ENCODE measurements around the gene PRG3. TPM values are rescaled to one million over a fixed set of nuclear protein-coding genes. Genes with fewer than 3 reads are reported as not detected.
A peak's percentile ranks its signal among the peaks of the same experiment; 100 is the strongest.
"Not testable (repeated sequence)": the region's sequence is repeated elsewhere in the genome, so short reads cannot be mapped to it uniquely, and the experiment has no call there.

Gene PRG3
- polyA plus RNA-seq, 3 donors: not detected

GRCh38 chr11:57338142-57338541, 42.8 kb downstream of the PRG3 start, which contains the start of gene P2RX3:
Gene P2RX3 (plus strand): TSS chr11:57338352. CDS start chr11:57338551, 199 bp downstream.
- H2AFZ ChIP-seq (ENCODE audit: insufficient read depth, low read depth, low read length, poor library complexity, severe bottlenecking): no peak within 1 kb of the TSS
- no peak for DNase-seq
- Mint-ChIP-seq H3K27me3 (ENCODE audit: low read depth in 3 of 3) (peaks cover 7 to 11% (median 8%) of the 10 kb centered on the region in 3 donors), H3K4me3 (no peak within 1 kb of the TSS), H3K27ac (peak within 1 kb of the TSS in 2 of 7 donors; percentile 14 to 43), H3K4me1 (peaks cover 25% of the 10 kb centered on the region), H3K36me3 (peaks cover 7 to 8% of the 10 kb centered on the region in 2 donors), H3K9me3 (peaks cover 0 to 2% (median 0%) of the 10 kb centered on the region in 7 donors)
- no peak within 1 kb of the TSS for H3K9ac ChIP-seq (ENCODE audit: insufficient read depth, low read length, poor library complexity, severe bottlenecking)
- peaks cover 18 to 23% of the 10 kb centered on the region in 2 donors for H3K4me1 ChIP-seq (ENCODE audit: control insufficient read depth in 1 of 2, insufficient read depth in 2 of 2, low read length in 2 of 2)
- no peaks in the 10 kb centered on the region for H3K27me3 ChIP-seq (ENCODE audit: control insufficient read depth in 2 of 2, insufficient read depth in 2 of 2, low read length in 2 of 2)
- no peaks in the 10 kb centered on the region for H3K9me3 ChIP-seq (replicated peaks in 1 of 2; ENCODE audit: control insufficient read depth in 1 of 2, insufficient read depth in 1 of 2, low read length in 2 of 2)
- H3K27ac ChIP-seq (ENCODE audit: low read depth in 1 of 2, low read length in 2 of 2): no peak within 1 kb of the TSS
- H3K36me3 ChIP-seq (replicated peaks in 1 of 2; ENCODE audit: control insufficient read depth in 1 of 2, insufficient read depth in 2 of 2, low read length in 2 of 2): peaks cover 2 to 8% of the 10 kb centered on the region in 2 donors
- H3K4me2 ChIP-seq (replicated peaks; ENCODE audit: extremely low read depth, low read length, poor library complexity, severe bottlenecking): no peak within 1 kb of the TSS
- TF ChIP-seq, protein P1, sequence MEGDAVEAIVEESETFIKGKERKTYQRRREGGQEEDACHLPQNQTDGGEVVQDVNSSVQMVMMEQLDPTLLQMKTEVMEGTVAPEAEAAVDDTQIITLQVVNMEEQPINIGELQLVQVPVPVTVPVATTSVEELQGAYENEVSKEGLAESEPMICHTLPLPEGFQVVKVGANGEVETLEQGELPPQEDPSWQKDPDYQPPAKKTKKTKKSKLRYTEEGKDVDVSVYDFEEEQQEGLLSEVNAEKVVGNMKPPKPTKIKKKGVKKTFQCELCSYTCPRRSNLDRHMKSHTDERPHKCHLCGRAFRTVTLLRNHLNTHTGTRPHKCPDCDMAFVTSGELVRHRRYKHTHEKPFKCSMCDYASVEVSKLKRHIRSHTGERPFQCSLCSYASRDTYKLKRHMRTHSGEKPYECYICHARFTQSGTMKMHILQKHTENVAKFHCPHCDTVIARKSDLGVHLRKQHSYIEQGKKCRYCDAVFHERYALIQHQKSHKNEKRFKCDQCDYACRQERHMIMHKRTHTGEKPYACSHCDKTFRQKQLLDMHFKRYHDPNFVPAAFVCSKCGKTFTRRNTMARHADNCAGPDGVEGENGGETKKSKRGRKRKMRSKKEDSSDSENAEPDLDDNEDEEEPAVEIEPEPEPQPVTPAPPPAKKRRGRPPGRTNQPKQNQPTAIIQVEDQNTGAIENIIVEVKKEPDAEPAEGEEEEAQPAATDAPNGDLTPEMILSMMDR (IDR thresholded peaks at IDR 0.05): no peak
- intact Hi-C loops (cut with micrococcal nuclease): no loop called here
- H3K4me3 ChIP-seq (replicated peaks in 1 of 3; ENCODE audit: low read depth in 2 of 3, low read length in 3 of 3): no peak within 1 kb of the TSS
- WGBS (ENCODE audit: insufficient coverage): 100% methylated on average over 2 of the region's 4 CpGs
- H4K20me1 ChIP-seq (ENCODE audit: insufficient read depth, low read length): no peaks in the 10 kb centered on the region
- peaks cover 23% of the 10 kb centered on the region for H3K79me2 ChIP-seq (ENCODE audit: insufficient read depth, low read length)

- H3K4me1 ChIP-seq (ENCODE audit: control insufficient read depth in 1 of 2, insufficient read depth in 2 of 2, low read length in 2 of 2): peaks cover 18 to 23% of the 10 kb centered on the region in 2 donors
- peaks cover 15 to 21% of the 10 kb centered on the region in 2 donors for H3K36me3 ChIP-seq (replicated peaks in 1 of 2; ENCODE audit: control insufficient read depth in 1 of 2, insufficient read depth in 2 of 2, low read length in 2 of 2)
- H3K9me3 ChIP-seq (replicated peaks in 1 of 2; ENCODE audit: control insufficient read depth in 1 of 2, insufficient read depth in 1 of 2, low read length in 2 of 2); H3K9ac ChIP-seq (ENCODE audit: insufficient read depth, low read length, poor library complexity, severe bottlenecking); H3K27ac ChIP-seq (ENCODE audit: low read depth in 1 of 2, low read length in 2 of 2); intact Hi-C loops (cut with micrococcal nuclease); H3K4me3 ChIP-seq (replicated peaks in 1 of 3; ENCODE audit: low read depth in 2 of 3, low read length in 3 of 3); DNase-seq; H3K9me3 Mint-ChIP-seq; H4K20me1 ChIP-seq (ENCODE audit: insufficient read depth, low read length); H3K27ac Mint-ChIP-seq; H3K4me2 ChIP-seq (replicated peaks; ENCODE audit: extremely low read depth, low read length, poor library complexity, severe bottlenecking); H3K27me3 ChIP-seq (ENCODE audit: control insufficient read depth in 2 of 2, insufficient read depth in 2 of 2, low read length in 2 of 2); H3K4me3 Mint-ChIP-seq: not testable (repeated sequence)
- WGBS (ENCODE audit: insufficient coverage): no CpG with 5 or more reads among the region's 6 CpGs
- peak overlapping the region; percentile 87 for H2AFZ ChIP-seq (ENCODE audit: insufficient read depth, low read depth, low read length, poor library complexity, severe bottlenecking)
- peaks cover 7 to 11% (median 8%) of the 10 kb centered on the region in 3 donors for H3K27me3 Mint-ChIP-seq (ENCODE audit: low read depth in 3 of 3)
- H3K36me3 Mint-ChIP-seq: peaks cover 20% of the 10 kb centered on the region in 2 donors
- peaks cover 26% of the 10 kb centered on the region for H3K4me1 Mint-ChIP-seq
- peaks cover 28% of the 10 kb centered on the region for H3K79me2 ChIP-seq (ENCODE audit: insufficient read depth, low read length)
Observed at GRCh38 chr11:57336856-57337255, 44.1 kb downstream of the PRG3 start.

Measured in CD14-positive monocyte (primary cell).